H9 (cell line): ENCODE data around the gene TCERG1L. TPM values are rescaled to one million over a fixed set of nuclear protein-coding genes. Genes with fewer than 3 reads are reported as not detected.

Source experiments
- DNase-seq: peaks from one replicate; pipeline ENCODE4 v3.0.0-alpha.2; 2017
- H2AFZ ChIP-seq: one replicate; pipeline ENCODE4 v1.6.1; 2013; ENCODE audit warnings: mild to moderate bottlenecking, low read length, control low read depth, moderate library complexity
- H2AK5ac ChIP-seq: 2 replicates; pipeline ENCODE4 v1.6.1; 2013; ENCODE audit warnings: low read length, control low read depth, mixed read lengths; ENCODE audit not compliant: insufficient read length
- H2BK120ac ChIP-seq: one replicate; pipeline ENCODE4 v1.6.1; 2013; ENCODE audit warnings: low read depth, mild to moderate bottlenecking, low read length, control low read depth, inconsistent platforms; ENCODE audit not compliant: poor library complexity, severe bottlenecking
- H2BK12ac ChIP-seq: 2 replicates; pipeline ENCODE4 v1.6.1; 2013; ENCODE audit warnings: low read length, control low read depth, mixed read lengths, low read depth; ENCODE audit not compliant: insufficient read length
- H2BK15ac ChIP-seq: 2 replicates; pipeline ENCODE4 v1.6.1; 2013; ENCODE audit warnings: low read depth, low read length, control low read depth
- H2BK20ac ChIP-seq: one replicate; pipeline ENCODE4 v1.6.1; 2013; ENCODE audit warnings: low read depth, mild to moderate bottlenecking, low read length, control low read depth, inconsistent platforms; ENCODE audit not compliant: poor library complexity, severe bottlenecking
- H2BK5ac ChIP-seq: 2 replicates; pipeline ENCODE4 v1.6.1; 2013; ENCODE audit warnings: low read length, control low read depth, mixed read lengths; ENCODE audit not compliant: insufficient read length
- H3K14ac ChIP-seq: 2 replicates; pipeline ENCODE4 v1.6.1; 2013; ENCODE audit warnings: low read length, control low read depth; ENCODE audit not compliant: insufficient read depth
- H3K18ac ChIP-seq: 2 replicates; pipeline ENCODE4 v1.6.1; 2013; ENCODE audit warnings: low read depth, mild to moderate bottlenecking, mixed read lengths, low read length, control low read depth; ENCODE audit not compliant: insufficient read length
- H3K23ac ChIP-seq: 2 replicates; pipeline ENCODE4 v1.6.1; 2013; ENCODE audit warnings: low read length, control low read depth, mixed read lengths, low read depth; ENCODE audit not compliant: insufficient read length
- H3K23me2 ChIP-seq: 2 replicates; pipeline ENCODE4 v1.6.1; 2013; ENCODE audit warnings: low read depth, mild to moderate bottlenecking, mixed read lengths, low read length, control low read depth; ENCODE audit not compliant: insufficient read length, poor library complexity, severe bottlenecking
- H3K27ac ChIP-seq: 2 replicates; pipeline ENCODE4 v1.5.1; 2013; ENCODE audit warnings: low read length, control low read depth, mixed read lengths, low read depth; ENCODE audit not compliant: insufficient read length
- H3K27me3 ChIP-seq: 2 replicates; pipeline ENCODE4 v1.6.1; 2013; ENCODE audit warnings: low read length, control low read depth, inconsistent platforms; ENCODE audit not compliant: insufficient read depth
- H3K4ac ChIP-seq: 2 replicates; pipeline ENCODE4 v1.6.1; 2013; ENCODE audit warnings: low read depth, mild to moderate bottlenecking, control low read depth, inconsistent platforms, low read length, moderate library complexity
- H3K4me1 ChIP-seq: 2 replicates; pipeline ENCODE4 v1.6.1; 2013; ENCODE audit warnings: low read length, control low read depth, inconsistent platforms; ENCODE audit not compliant: insufficient read depth
- H3K4me2 ChIP-seq: 2 replicates; pipeline ENCODE4 v1.6.1; 2013; ENCODE audit warnings: low read length, control low read depth, mixed read lengths; ENCODE audit not compliant: insufficient read length, insufficient read depth
- H3K56ac ChIP-seq: 2 replicates; pipeline ENCODE4 v1.6.1; 2013; ENCODE audit warnings: low read depth, mild to moderate bottlenecking, mixed read lengths, low read length, control low read depth; ENCODE audit not compliant: insufficient read length
- H3K79me1 ChIP-seq: 2 replicates; pipeline ENCODE4 v1.6.1; 2013; ENCODE audit warnings: low read depth, mild to moderate bottlenecking, moderate library complexity, low read length, control low read depth, inconsistent platforms; ENCODE audit not compliant: insufficient read depth, poor library complexity, severe bottlenecking
- H3K79me2 ChIP-seq: 2 replicates; pipeline ENCODE4 v1.6.1; 2013; ENCODE audit warnings: low read length, control low read depth, inconsistent platforms; ENCODE audit not compliant: insufficient read depth
- H3K9ac ChIP-seq: 2 replicates; pipeline ENCODE4 v1.6.1; 2013; ENCODE audit warnings: low read length, control low read depth, mixed read lengths; ENCODE audit not compliant: insufficient read length; ENCODE audit errors: extremely low read depth
- H3K9me3 ChIP-seq: one replicate; pipeline ENCODE4 v1.6.1; 2013; ENCODE audit warnings: low read depth, low read length, inconsistent platforms; ENCODE audit not compliant: control insufficient read depth
- H3T11ph ChIP-seq: one replicate; pipeline ENCODE4 v1.6.1; 2013; ENCODE audit warnings: mild to moderate bottlenecking, low read length, control low read depth, inconsistent platforms
- H4K20me1 ChIP-seq: one replicate; pipeline ENCODE4 v1.6.1; 2013; ENCODE audit not compliant: control insufficient read depth, insufficient read length, insufficient read depth
- H4K5ac ChIP-seq: 2 replicates; pipeline ENCODE4 v1.6.1; 2013; ENCODE audit warnings: low read depth, mild to moderate bottlenecking, mixed read lengths, low read length, control low read depth; ENCODE audit not compliant: insufficient read length
- H4K8ac ChIP-seq: replicated peaks from 2 replicates; pipeline ENCODE4 v1.6.1; 2013; ENCODE audit warnings: low read length, control low read depth, mixed read lengths, low read depth; ENCODE audit not compliant: insufficient read length
- H4K91ac ChIP-seq: 2 replicates; pipeline ENCODE4 v1.6.1; 2013; ENCODE audit warnings: low read depth, mild to moderate bottlenecking, moderate library complexity, mixed read lengths, low read length, control low read depth; ENCODE audit not compliant: insufficient read length
- H3K27ac Mint-ChIP-seq, 3 experiments: 2 replicates in 2 of 3; 3 replicates in 1 of 3; pipeline ENCODE4 v1.8.0; 2020 to 2021; ENCODE audit warnings: mixed read lengths in 3 of 3, mild to moderate bottlenecking in 1 of 3, moderate library complexity in 1 of 3
- H3K27me3 Mint-ChIP-seq: 2 replicates; pipeline ENCODE4 v1.8.0; 2021; ENCODE audit warnings: low read depth, mild to moderate bottlenecking, moderate library complexity, mixed read lengths
- H3K36me3 Mint-ChIP-seq, 3 experiments: 2 replicates in 2 of 3; 3 replicates in 1 of 3; pipeline ENCODE4 v1.8.0; 2020 to 2021; ENCODE audit warnings: low read depth in 3 of 3, mixed read lengths in 3 of 3; ENCODE audit not compliant: insufficient read depth in 1 of 3
- H3K4me1 Mint-ChIP-seq, 2 experiments: 2 replicates each; pipeline ENCODE4 v1.8.0; 2020; ENCODE audit warnings: mixed read lengths in 2 of 2
- H3K4me3 Mint-ChIP-seq, 2 experiments: 2 replicates in 1 of 2; 3 replicates in 1 of 2; pipeline ENCODE4 v1.8.0; 2020 to 2021; ENCODE audit warnings: mild to moderate bottlenecking in 2 of 2, mixed read lengths in 2 of 2, moderate library complexity in 1 of 2
- H3K9me3 Mint-ChIP-seq, 2 experiments: 2 replicates in 1 of 2; 3 replicates in 1 of 2; pipeline ENCODE4 v1.8.0; 2020; ENCODE audit warnings: mild to moderate bottlenecking in 2 of 2, mixed read lengths in 2 of 2, moderate library complexity in 1 of 2
- WGBS: extraction: QIAGEN DNeasy Blood & Tissue Kit; methylation state at CpG from one replicate; pipeline ENCODE4 v1.1.7; 2013; ENCODE audit warnings: missing lambda C conversion rate, low lambda C conversion rate, mixed read lengths; ENCODE audit not compliant: insufficient read length; ENCODE audit errors: extremely low coverage; 5-methylcytosine and 5-hydroxymethylcytosine counted together
- total RNA-seq: library from RNA; stranded (reverse); gene quantifications from 2 replicates; pipeline ENCODE4 v1.2.1, GENCODE V29; 2021
- TF ChIP-seq, protein P1 (sequence below): fragments of 200-600 bp; sonication (generic); conservative IDR thresholded peaks from 3 replicates; pipeline ENCODE4 v1.8.0; 2021; ENCODE audit warnings: antibody characterized with exemption, mild to moderate bottlenecking

The TCERG1L gene
- total RNA-seq, 1 experiment from 2014 or later = 3.3 TPM

DNA sequence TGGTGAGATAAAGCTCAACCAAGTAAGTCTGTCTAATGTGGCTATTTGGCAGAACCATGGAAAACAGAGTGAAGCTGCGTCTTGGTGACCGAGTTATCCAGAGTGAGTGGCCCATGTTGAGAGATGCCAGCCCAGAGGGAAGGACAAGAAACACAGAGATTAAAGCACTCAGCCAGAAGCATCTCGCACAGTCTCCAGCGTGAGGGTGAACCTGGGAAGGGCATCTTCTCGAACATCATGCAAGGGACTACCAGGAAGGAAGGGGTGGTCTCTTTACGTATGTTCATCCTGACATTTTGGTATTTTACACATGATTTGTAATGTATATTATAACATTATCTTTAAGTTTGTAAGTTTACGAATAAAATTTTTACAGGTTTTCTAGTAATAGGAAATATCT, 146.4 kb downstream of the TCERG1L start:
- H3K4me2 ChIP-seq = no peak overlapping the region
- H3K9me3 ChIP-seq = no peaks in the 10 kb centered on the region
- H3T11ph ChIP-seq = no peak overlapping the region
- no peak overlapping the region for H3K4ac ChIP-seq
- H3K27me3 ChIP-seq = no peaks in the 10 kb centered on the region
- no peaks in the 10 kb centered on the region for H3K79me1 ChIP-seq
- H3K23ac ChIP-seq = no peak overlapping the region
- H4K8ac ChIP-seq = no peak overlapping the region
- no peak overlapping the region for H2AK5ac ChIP-seq
- Mint-ChIP-seq H3K27me3 (no peaks in the 10 kb centered on the region), H3K4me1 (peaks cover 2 to 10% of the 10 kb centered on the region in 2 experiments; a peak in 3 of 4 replicates), H3K4me3 (no peak overlapping the region), H3K27ac (no peak overlapping the region), H3K36me3 (no peaks in the 10 kb centered on the region), H3K9me3 (no peaks in the 10 kb centered on the region)
- no peak for DNase-seq
- no peak overlapping the region for H2AFZ ChIP-seq
- H3K23me2 ChIP-seq = no peaks in the 10 kb centered on the region
- H3K56ac ChIP-seq = no peak overlapping the region
- no CpG with 5 or more reads among the region's 7 CpGs for WGBS
- no peak overlapping the region for H2BK120ac ChIP-seq
- no peak overlapping the region for H2BK12ac ChIP-seq
- H4K91ac ChIP-seq = no peak overlapping the region
- H3K9ac ChIP-seq = no peak overlapping the region
- H2BK20ac ChIP-seq = no peak overlapping the region
- no peak overlapping the region for H2BK5ac ChIP-seq
- H3K18ac ChIP-seq = no peak overlapping the region
- H3K27ac ChIP-seq = no peak overlapping the region
- H4K5ac ChIP-seq = no peak overlapping the region
- no peaks in the 10 kb centered on the region for H3K79me2 ChIP-seq
- no peak overlapping the region for H3K14ac ChIP-seq
- no peak overlapping the region for H2BK15ac ChIP-seq
- H4K20me1 ChIP-seq = no peaks in the 10 kb centered on the region
- TF ChIP-seq, protein P1, sequence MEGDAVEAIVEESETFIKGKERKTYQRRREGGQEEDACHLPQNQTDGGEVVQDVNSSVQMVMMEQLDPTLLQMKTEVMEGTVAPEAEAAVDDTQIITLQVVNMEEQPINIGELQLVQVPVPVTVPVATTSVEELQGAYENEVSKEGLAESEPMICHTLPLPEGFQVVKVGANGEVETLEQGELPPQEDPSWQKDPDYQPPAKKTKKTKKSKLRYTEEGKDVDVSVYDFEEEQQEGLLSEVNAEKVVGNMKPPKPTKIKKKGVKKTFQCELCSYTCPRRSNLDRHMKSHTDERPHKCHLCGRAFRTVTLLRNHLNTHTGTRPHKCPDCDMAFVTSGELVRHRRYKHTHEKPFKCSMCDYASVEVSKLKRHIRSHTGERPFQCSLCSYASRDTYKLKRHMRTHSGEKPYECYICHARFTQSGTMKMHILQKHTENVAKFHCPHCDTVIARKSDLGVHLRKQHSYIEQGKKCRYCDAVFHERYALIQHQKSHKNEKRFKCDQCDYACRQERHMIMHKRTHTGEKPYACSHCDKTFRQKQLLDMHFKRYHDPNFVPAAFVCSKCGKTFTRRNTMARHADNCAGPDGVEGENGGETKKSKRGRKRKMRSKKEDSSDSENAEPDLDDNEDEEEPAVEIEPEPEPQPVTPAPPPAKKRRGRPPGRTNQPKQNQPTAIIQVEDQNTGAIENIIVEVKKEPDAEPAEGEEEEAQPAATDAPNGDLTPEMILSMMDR = no peak
- H3K4me1 ChIP-seq = no peaks in the 10 kb centered on the region
